Smooth muscle cell (in vitro differentiated cells): Measurements from ENCODE around the gene ACKR2. TPM values are rescaled to one million over a fixed set of nuclear protein-coding genes. Genes with fewer than 3 reads are reported as not detected.

ENCODE experiments used
- DNase-seq: peaks from one replicate; lab custom pipeline; 2025; ENCODE audit not compliant: unreplicated experiment; lab: John Stamatoyannopoulos, UW
- H2AFZ ChIP-seq: fragments of 200-600 bp; sonication (generic); 2 replicates; pipeline ENCODE4 v1.6.0; 2016; ENCODE audit warnings: antibody characterized with exemption, low read depth, mild to moderate bottlenecking
- H3F3A ChIP-seq: fragments of 200-600 bp; sonication (generic); 2 replicates; pipeline ENCODE4 v1.6.0; 2017; ENCODE audit warnings: antibody characterized with exemption, low read depth
- H3K27ac ChIP-seq: fragments of 200-600 bp; sonication (generic); 2 replicates; pipeline ENCODE4 v1.5.1; 2016; ENCODE audit warnings: low read depth, mild to moderate bottlenecking
- H3K27me3 ChIP-seq: fragments of 200-600 bp; sonication (generic); 2 replicates; pipeline ENCODE4 v1.6.1; 2016; ENCODE audit warnings: low read depth, mild to moderate bottlenecking
- H3K36me3 ChIP-seq: fragments of 200-600 bp; sonication (generic); 2 replicates; pipeline ENCODE4 v1.5.1; 2016; ENCODE audit warnings: low read depth
- H3K4me1 ChIP-seq: fragments of 200-600 bp; sonication (generic); 2 replicates; pipeline ENCODE4 v1.5.1; 2016; ENCODE audit warnings: low read depth
- H3K4me2 ChIP-seq: fragments of 200-600 bp; sonication (generic); 2 replicates; pipeline ENCODE4 v1.6.0; 2016; ENCODE audit warnings: mild to moderate bottlenecking
- H3K4me3 ChIP-seq: fragments of 200-600 bp; sonication (generic); 2 replicates; pipeline ENCODE4 v1.5.1; 2016; ENCODE audit warnings: mild to moderate bottlenecking
- H3K79me2 ChIP-seq: fragments of 200-600 bp; sonication (generic); 2 replicates; pipeline ENCODE4 v1.6.0; 2016; ENCODE audit warnings: low read depth, mild to moderate bottlenecking
- H3K9ac ChIP-seq: fragments of 200-600 bp; sonication (generic); 2 replicates; pipeline ENCODE4 v1.6.0; 2016; ENCODE audit warnings: low read depth
- H3K9me3 ChIP-seq: fragments of 200-600 bp; sonication (generic); replicated peaks from 2 replicates; pipeline ENCODE4 v1.5.1; 2016; ENCODE audit warnings: low read depth
- H4K20me1 ChIP-seq: fragments of 200-600 bp; sonication (generic); 2 replicates; pipeline ENCODE4 v1.6.0; 2016; ENCODE audit warnings: low read depth
- WGBS: methylation state at CpG from one replicate; pipeline ENCODE4 v1.1.7; 2016; ENCODE audit warnings: low lambda C conversion rate; 5-methylcytosine and 5-hydroxymethylcytosine counted together
- polyA plus RNA-seq: library from polyadenylated mRNA; unstranded; fragments of >200 nt; fragmentation: Nextera tagmentation; extraction: Ambion mirVana; gene quantifications from 2 replicates; pipeline ENCODE4 v1.2.1, GENCODE V29; 2016
- total RNA-seq: library from RNA; depleted of rRNA; stranded (reverse); fragments of >200 nt; gene quantifications from 2 replicates; pipeline ENCODE4 v1.2.3, GENCODE V29; 2014
- TF ChIP-seq, protein P1 (sequence below): fragments of 200-600 bp; sonication (generic); IDR thresholded peaks from 2 replicates; pipeline ENCODE4 v1.5.1; 2017; ENCODE audit warnings: borderline replicate concordance, mild to moderate bottlenecking, antibody characterized with exemption; ENCODE audit not compliant: insufficient read depth, poor library complexity, severe bottlenecking

Gene ACKR2
- total and polyA plus RNA-seq, 2 experiments from 2014 or later: 1.1 to 17.2 TPM

DNA sequence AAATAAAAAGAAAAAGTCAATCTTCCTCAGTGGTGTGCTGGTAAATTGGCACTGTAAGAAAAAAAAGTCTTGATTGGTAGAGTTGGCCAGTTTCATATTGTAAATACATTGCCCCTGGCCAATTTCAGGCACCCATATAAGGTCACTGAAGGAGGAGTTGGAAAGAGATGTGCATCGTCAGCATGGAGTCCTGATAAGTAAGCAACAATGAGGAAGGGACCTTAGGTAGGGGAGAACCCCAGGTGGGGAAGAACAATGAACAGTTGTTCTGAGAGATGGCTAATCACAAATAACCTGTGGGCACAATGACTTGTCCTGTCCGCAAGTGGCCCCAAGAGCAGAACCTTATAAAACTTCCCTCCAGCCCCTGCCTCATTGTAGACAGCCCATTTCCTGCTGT, 75.1 kb downstream of the ACKR2 start:
- H3K27me3 ChIP-seq: no peaks in the 10 kb centered on the region
- TF ChIP-seq, protein P1, sequence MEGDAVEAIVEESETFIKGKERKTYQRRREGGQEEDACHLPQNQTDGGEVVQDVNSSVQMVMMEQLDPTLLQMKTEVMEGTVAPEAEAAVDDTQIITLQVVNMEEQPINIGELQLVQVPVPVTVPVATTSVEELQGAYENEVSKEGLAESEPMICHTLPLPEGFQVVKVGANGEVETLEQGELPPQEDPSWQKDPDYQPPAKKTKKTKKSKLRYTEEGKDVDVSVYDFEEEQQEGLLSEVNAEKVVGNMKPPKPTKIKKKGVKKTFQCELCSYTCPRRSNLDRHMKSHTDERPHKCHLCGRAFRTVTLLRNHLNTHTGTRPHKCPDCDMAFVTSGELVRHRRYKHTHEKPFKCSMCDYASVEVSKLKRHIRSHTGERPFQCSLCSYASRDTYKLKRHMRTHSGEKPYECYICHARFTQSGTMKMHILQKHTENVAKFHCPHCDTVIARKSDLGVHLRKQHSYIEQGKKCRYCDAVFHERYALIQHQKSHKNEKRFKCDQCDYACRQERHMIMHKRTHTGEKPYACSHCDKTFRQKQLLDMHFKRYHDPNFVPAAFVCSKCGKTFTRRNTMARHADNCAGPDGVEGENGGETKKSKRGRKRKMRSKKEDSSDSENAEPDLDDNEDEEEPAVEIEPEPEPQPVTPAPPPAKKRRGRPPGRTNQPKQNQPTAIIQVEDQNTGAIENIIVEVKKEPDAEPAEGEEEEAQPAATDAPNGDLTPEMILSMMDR: no peak
- no peaks in the 10 kb centered on the region for H4K20me1 ChIP-seq
- 69% methylated on average over 2 of the region's 2 CpGs for WGBS
- H3K4me2 ChIP-seq: no peak overlapping the region
- H3K4me3 ChIP-seq: no peak overlapping the region
- H3K9me3 ChIP-seq: no peaks in the 10 kb centered on the region
- no peaks in the 10 kb centered on the region for H3K4me1 ChIP-seq
- no peaks in the 10 kb centered on the region for H3F3A ChIP-seq
- DNase-seq: no peak
- H3K9ac ChIP-seq: no peak overlapping the region
- no peak overlapping the region for H3K27ac ChIP-seq
- H2AFZ ChIP-seq: no peak overlapping the region
- no peaks in the 10 kb centered on the region for H3K36me3 ChIP-seq
- H3K79me2 ChIP-seq: no peaks in the 10 kb centered on the region

DNA sequence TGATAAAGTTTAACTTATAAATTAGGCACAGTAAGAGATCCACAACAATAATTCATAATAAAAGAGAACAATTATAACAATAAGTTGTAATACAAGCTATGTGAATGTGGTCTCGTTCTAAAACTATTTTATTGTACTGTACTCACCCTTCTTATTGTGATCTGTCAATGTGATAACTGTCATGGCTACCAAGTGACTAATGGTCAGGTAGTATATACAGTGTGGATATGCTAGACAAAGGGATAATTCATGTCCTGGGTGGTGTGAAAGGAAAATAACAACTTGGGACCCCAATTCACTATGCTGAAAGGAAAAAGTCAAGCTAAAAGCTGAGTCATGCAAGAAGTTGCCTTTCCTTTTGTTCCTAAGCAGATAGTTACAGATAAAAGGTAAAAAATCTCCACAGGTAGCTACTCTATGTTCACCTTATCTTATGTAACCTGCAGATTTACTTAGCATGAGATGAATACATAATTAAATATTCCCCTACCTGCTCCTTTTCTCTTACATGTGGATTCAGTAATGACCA, 77.1 kb downstream of the ACKR2 start:
- Histone ChIP-seq H3F3A (no peaks in the 10 kb centered on the region), H3K4me3 (no peak overlapping the region), H3K4me2 (no peak overlapping the region), H3K36me3 (no peaks in the 10 kb centered on the region), H3K27ac (no peak overlapping the region), H3K79me2 (no peaks in the 10 kb centered on the region), H2AFZ (no peak overlapping the region), H3K4me1 (peaks cover 9% of the 10 kb centered on the region), H3K9ac (no peak overlapping the region), H3K9me3 (no peaks in the 10 kb centered on the region), H4K20me1 (no peaks in the 10 kb centered on the region), H3K27me3 (no peaks in the 10 kb centered on the region)
- 80% methylated on average over 1 of the region's 1 CpG for WGBS
- TF ChIP-seq, protein P1: no peak
- DNase-seq: no peak

DNA sequence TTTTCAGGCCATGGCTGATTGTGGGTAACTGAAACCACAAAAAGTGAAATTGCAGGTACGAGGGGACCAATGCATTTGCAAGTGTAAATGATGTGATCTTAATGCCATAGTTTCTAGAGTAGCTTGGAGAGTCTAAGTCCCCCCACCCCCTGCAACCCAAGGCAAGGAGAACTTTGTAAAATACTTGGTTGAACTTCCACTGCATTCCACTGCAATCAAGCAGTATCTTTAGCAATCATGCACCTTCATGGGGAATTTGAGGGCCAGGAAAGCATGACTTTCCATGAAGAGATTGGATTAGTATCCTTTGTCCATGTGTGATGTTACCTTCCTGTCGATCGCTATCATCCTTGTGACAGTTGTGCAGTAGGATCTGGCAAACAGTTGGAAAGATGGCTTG, 77.8 kb downstream of the ACKR2 start:
- no peak overlapping the region for H3K27ac ChIP-seq

DNA sequence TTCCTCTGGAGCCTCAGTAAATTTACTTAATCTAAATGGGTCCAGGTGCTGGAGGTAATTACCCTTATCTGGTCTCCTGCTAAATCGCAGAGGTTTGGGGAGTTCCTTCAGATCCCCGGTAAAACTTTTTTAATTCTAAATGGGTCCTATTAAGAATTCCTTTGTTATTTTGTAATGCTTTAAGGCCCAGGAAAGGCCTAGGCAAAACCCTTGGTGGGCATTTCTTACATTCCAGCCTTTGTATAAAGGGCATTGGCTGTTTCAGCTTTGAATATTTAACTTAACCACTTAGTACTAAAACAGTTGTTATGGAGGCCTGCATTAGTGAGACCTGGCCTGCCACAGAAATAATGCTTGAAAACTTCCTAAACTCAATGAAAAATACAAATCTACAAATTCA, 81.8 kb downstream of the ACKR2 start:
- Histone ChIP-seq H2AFZ (no peak overlapping the region), H3K4me2 (no peak overlapping the region), H3F3A (no peaks in the 10 kb centered on the region), H4K20me1 (no peaks in the 10 kb centered on the region), H3K4me1 (peaks cover 12% of the 10 kb centered on the region), H3K27ac (no peak overlapping the region), H3K36me3 (no peaks in the 10 kb centered on the region), H3K79me2 (no peaks in the 10 kb centered on the region), H3K4me3 (no peak overlapping the region), H3K9ac (no peak overlapping the region), H3K9me3 (no peaks in the 10 kb centered on the region), H3K27me3 (no peaks in the 10 kb centered on the region)
- WGBS: 39% methylated on average over 2 of the region's 2 CpGs
- DNase-seq: no peak
- TF ChIP-seq, protein P1: no peak

More for the DNA sequence above, 77.8 kb downstream of the ACKR2 start:
- Histone ChIP-seq H4K20me1 (no peaks in the 10 kb centered on the region), H3K27me3 (no peaks in the 10 kb centered on the region), H3K36me3 (no peaks in the 10 kb centered on the region), H3K4me2 (no peak overlapping the region), H3F3A (no peaks in the 10 kb centered on the region), H3K79me2 (no peaks in the 10 kb centered on the region), H3K4me1 (peaks cover 12% of the 10 kb centered on the region), H3K9me3 (no peaks in the 10 kb centered on the region), H2AFZ (no peak overlapping the region), H3K4me3 (no peak overlapping the region), H3K9ac (no peak overlapping the region)
- TF ChIP-seq, protein P1: no peak
- no peak for DNase-seq
- WGBS: 85% methylated on average over 3 of the region's 3 CpGs
